Measurements from ENCODE around the gene DPP9. TPM values are rescaled to one million over a fixed set of nuclear protein-coding genes. Genes with fewer than 3 reads are reported as not detected.

The DPP9 gene
- total and polyA plus RNA-seq, 2 of the 13 experiments (the other 11 are each of a cell fraction or from before 2014, with no cell fraction given): 8.4 to 25.8 TPM

DNA sequence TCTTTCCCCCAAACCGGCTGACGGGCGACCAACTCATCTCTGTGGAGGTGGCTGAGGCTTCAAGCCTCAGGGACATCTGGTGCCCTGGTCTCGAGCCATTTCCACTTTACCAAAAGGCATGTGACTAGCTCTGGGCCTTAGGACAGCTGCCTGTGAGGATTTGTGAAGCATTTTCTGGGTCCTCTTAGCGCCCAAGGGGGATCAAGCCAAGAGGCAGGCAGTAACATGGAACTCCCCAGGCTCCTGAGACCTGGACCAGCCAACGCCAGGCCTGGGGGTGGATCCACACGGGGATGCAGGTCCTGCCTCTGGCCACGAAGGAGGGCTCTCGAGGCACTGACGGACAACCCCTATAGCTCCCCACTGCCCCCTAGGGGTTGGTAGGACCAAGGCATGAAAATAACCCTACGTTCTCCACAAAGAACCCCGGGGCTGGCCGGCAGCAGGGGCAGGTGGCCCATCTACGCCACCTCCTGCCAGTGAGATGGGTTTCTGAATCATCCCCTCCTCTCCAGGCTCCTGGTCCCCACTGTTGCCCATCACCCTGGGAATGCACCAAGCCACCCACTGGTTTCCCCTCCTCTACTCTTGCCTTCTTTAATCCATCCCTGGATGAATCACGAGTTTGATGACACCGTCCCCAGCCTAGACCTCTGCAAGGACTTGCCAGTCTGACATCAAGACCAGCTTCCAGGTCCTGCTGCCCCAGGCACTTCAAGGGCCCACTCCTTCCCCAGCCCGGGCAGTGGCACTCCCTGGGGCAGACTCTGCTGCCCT, 46.5 kb downstream of the DPP9 start (continued):
- TF ChIP-seq, protein P1, sequence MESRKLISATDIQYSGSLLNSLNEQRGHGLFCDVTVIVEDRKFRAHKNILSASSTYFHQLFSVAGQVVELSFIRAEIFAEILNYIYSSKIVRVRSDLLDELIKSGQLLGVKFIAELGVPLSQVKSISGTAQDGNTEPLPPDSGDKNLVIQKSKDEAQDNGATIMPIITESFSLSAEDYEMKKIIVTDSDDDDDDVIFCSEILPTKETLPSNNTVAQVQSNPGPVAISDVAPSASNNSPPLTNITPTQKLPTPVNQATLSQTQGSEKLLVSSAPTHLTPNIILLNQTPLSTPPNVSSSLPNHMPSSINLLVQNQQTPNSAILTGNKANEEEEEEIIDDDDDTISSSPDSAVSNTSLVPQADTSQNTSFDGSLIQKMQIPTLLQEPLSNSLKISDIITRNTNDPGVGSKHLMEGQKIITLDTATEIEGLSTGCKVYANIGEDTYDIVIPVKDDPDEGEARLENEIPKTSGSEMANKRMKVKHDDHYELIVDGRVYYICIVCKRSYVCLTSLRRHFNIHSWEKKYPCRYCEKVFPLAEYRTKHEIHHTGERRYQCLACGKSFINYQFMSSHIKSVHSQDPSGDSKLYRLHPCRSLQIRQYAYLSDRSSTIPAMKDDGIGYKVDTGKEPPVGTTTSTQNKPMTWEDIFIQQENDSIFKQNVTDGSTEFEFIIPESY (CRISPR knock-in tag; IDR thresholded peaks at IDR 0.05): peak; percentile 72; the same call in 1 of the 2 replicates
- TF ChIP-seq STAG1 (CRISPR knock-in tag; IDR thresholded peaks at IDR 0.05) (peak; percentile 41), ZZZ3 (CRISPR knock-in tag; IDR thresholded peaks at IDR 0.05; ENCODE audit: borderline replicate concordance) (no peak), THAP11 (CRISPR knock-in tag; IDR thresholded peaks at IDR 0.05) (0 out of 2 replicates have a peak, but pooled peaks have one; percentile 22), ZNF350 (CRISPR knock-in tag; IDR thresholded peaks at IDR 0.05; ENCODE audit: borderline replicate concordance, low read depth) (no peak; the same call in 1 of the 2 replicates), SALL2 (CRISPR knock-in tag; IDR thresholded peaks at IDR 0.05) (0 out of 2 replicates have a peak, but pooled peaks have one; percentile 42), XRCC5 (optimal IDR thresholded peaks at IDR 0.05; ENCODE audit: low read length) (peak; percentile 53)
- TF ChIP-seq, protein P2, sequence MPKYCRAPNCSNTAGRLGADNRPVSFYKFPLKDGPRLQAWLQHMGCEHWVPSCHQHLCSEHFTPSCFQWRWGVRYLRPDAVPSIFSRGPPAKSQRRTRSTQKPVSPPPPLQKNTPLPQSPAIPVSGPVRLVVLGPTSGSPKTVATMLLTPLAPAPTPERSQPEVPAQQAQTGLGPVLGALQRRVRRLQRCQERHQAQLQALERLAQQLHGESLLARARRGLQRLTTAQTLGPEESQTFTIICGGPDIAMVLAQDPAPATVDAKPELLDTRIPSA (CRISPR knock-in tag; IDR thresholded peaks at IDR 0.05; ENCODE audit: borderline replicate concordance): no peak
- TF ChIP-seq, protein P3, sequence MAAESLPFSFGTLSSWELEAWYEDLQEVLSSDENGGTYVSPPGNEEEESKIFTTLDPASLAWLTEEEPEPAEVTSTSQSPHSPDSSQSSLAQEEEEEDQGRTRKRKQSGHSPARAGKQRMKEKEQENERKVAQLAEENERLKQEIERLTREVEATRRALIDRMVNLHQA (CRISPR knock-in tag; IDR thresholded peaks at IDR 0.05): no peak
- TF ChIP-seq, protein P4, sequence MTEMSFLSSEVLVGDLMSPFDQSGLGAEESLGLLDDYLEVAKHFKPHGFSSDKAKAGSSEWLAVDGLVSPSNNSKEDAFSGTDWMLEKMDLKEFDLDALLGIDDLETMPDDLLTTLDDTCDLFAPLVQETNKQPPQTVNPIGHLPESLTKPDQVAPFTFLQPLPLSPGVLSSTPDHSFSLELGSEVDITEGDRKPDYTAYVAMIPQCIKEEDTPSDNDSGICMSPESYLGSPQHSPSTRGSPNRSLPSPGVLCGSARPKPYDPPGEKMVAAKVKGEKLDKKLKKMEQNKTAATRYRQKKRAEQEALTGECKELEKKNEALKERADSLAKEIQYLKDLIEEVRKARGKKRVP (CRISPR knock-in tag; IDR thresholded peaks at IDR 0.05): no peak
- TF ChIP-seq, protein P5, sequence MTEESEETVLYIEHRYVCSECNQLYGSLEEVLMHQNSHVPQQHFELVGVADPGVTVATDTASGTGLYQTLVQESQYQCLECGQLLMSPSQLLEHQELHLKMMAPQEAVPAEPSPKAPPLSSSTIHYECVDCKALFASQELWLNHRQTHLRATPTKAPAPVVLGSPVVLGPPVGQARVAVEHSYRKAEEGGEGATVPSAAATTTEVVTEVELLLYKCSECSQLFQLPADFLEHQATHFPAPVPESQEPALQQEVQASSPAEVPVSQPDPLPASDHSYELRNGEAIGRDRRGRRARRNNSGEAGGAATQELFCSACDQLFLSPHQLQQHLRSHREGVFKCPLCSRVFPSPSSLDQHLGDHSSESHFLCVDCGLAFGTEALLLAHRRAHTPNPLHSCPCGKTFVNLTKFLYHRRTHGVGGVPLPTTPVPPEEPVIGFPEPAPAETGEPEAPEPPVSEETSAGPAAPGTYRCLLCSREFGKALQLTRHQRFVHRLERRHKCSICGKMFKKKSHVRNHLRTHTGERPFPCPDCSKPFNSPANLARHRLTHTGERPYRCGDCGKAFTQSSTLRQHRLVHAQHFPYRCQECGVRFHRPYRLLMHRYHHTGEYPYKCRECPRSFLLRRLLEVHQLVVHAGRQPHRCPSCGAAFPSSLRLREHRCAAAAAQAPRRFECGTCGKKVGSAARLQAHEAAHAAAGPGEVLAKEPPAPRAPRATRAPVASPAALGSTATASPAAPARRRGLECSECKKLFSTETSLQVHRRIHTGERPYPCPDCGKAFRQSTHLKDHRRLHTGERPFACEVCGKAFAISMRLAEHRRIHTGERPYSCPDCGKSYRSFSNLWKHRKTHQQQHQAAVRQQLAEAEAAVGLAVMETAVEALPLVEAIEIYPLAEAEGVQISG (CRISPR knock-in tag; IDR thresholded peaks at IDR 0.05): peak; percentile 94
- TF ChIP-seq, protein P6, sequence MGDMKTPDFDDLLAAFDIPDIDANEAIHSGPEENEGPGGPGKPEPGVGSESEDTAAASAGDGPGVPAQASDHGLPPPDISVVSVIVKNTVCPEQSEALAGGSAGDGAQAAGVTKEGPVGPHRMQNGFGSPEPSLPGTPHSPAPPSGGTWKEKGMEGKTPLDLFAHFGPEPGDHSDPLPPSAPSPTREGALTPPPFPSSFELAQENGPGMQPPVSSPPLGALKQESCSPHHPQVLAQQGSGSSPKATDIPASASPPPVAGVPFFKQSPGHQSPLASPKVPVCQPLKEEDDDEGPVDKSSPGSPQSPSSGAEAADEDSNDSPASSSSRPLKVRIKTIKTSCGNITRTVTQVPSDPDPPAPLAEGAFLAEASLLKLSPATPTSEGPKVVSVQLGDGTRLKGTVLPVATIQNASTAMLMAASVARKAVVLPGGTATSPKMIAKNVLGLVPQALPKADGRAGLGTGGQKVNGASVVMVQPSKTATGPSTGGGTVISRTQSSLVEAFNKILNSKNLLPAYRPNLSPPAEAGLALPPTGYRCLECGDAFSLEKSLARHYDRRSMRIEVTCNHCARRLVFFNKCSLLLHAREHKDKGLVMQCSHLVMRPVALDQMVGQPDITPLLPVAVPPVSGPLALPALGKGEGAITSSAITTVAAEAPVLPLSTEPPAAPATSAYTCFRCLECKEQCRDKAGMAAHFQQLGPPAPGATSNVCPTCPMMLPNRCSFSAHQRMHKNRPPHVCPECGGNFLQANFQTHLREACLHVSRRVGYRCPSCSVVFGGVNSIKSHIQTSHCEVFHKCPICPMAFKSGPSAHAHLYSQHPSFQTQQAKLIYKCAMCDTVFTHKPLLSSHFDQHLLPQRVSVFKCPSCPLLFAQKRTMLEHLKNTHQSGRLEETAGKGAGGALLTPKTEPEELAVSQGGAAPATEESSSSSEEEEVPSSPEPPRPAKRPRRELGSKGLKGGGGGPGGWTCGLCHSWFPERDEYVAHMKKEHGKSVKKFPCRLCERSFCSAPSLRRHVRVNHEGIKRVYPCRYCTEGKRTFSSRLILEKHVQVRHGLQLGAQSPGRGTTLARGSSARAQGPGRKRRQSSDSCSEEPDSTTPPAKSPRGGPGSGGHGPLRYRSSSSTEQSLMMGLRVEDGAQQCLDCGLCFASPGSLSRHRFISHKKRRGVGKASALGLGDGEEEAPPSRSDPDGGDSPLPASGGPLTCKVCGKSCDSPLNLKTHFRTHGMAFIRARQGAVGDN (CRISPR knock-in tag; IDR thresholded peaks at IDR 0.05): peak; percentile 40
- TF ChIP-seq, protein P7, sequence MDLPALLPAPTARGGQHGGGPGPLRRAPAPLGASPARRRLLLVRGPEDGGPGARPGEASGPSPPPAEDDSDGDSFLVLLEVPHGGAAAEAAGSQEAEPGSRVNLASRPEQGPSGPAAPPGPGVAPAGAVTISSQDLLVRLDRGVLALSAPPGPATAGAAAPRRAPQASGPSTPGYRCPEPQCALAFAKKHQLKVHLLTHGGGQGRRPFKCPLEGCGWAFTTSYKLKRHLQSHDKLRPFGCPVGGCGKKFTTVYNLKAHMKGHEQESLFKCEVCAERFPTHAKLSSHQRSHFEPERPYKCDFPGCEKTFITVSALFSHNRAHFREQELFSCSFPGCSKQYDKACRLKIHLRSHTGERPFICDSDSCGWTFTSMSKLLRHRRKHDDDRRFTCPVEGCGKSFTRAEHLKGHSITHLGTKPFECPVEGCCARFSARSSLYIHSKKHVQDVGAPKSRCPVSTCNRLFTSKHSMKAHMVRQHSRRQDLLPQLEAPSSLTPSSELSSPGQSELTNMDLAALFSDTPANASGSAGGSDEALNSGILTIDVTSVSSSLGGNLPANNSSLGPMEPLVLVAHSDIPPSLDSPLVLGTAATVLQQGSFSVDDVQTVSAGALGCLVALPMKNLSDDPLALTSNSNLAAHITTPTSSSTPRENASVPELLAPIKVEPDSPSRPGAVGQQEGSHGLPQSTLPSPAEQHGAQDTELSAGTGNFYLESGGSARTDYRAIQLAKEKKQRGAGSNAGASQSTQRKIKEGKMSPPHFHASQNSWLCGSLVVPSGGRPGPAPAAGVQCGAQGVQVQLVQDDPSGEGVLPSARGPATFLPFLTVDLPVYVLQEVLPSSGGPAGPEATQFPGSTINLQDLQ (CRISPR knock-in tag; IDR thresholded peaks at IDR 0.05): no peak
